Measurements from ENCODE around the gene SAXO1. TPM values are rescaled to one million over a fixed set of nuclear protein-coding genes. Genes with fewer than 3 reads are reported as not detected.

Gene SAXO1
- total RNA-seq, 1 donor from 2014 or later: 0.02 TPM

GRCh38 chr9:18982262-18982620 is 50.8 kb downstream of the SAXO1 start:
- Mint-ChIP-seq H3K4me1 (no peaks in the 10 kb centered on the region), H3K27ac (no peak overlapping the region), H3K36me3 (ENCODE audit: low read depth) (no peaks in the 10 kb centered on the region), H3K27me3 (peaks cover 3% of the 10 kb centered on the region), H3K4me3 (no peak overlapping the region), H3K9me3 (peaks cover 2% of the 10 kb centered on the region)
- CTCF ChIA-PET: no interaction called here
- ATAC-seq (ENCODE audit: low read depth) (no peak), DNase-seq (no peak)
- no peak for TF ChIP-seq CTCF (IDR thresholded peaks at IDR 0.05)
- POLR2A ChIA-PET: no interaction called here
- intact Hi-C loops (cut with micrococcal nuclease): no loop called here

DNA sequence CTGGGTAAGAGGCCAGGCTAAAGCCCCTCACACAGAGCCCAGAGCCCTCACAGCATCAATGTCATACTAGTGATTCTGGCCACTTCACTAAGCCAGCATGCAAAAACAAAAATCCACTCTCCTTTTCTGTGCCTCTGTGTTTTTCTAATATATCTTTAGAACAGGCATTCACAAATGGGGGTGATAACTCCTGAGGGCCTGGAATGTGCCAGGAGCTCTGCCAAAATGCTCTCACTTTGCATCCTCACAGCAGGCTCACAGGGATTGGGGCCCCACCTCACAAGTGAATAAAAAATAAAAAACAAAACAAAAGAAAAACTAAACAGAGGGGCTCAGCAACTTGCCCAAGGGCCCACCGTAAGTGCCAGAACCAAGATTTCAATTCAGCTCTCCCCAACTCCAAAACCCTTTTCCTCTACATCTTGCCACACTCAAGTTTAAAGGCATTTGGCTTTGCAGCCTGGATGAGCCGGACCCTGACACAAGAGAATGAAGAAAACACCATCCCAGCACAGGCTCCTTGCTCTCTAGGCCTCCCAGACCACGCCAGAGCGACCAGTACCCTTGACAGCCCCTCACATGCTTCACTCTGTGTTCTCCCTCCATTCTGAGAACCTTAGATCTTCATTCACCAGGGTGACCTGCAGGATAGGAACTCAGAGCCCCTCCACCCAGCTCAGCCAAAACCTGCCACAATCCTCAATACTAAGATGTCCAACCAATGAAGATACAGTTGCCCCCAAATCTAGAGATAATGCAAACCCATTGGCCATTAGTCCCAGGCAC is 51.3 kb downstream of the SAXO1 start:
- H3K9me3 Mint-ChIP-seq: peaks cover 2% of the 10 kb centered on the region
- no peak for TF ChIP-seq CTCF (IDR thresholded peaks at IDR 0.05)
- ATAC-seq (ENCODE audit: low read depth) (no peak), DNase-seq (no peak)
- intact Hi-C loops (cut with micrococcal nuclease): no loop called here
- no peak overlapping the region for H3K27ac Mint-ChIP-seq
- H3K27me3 Mint-ChIP-seq: peaks cover 3% of the 10 kb centered on the region
- ChIA-PET POLR2A (no interaction called here), CTCF (no interaction called here)
- H3K36me3 Mint-ChIP-seq (ENCODE audit: low read depth): no peaks in the 10 kb centered on the region
- H3K4me1 Mint-ChIP-seq: no peaks in the 10 kb centered on the region
- H3K4me3 Mint-ChIP-seq: no peak overlapping the region

GRCh38 chr9:18980189-18980588 is 52.8 kb downstream of the SAXO1 start:
- Mint-ChIP-seq H3K27me3 (peaks cover 3% of the 10 kb centered on the region), H3K36me3 (ENCODE audit: low read depth) (no peaks in the 10 kb centered on the region)
- intact Hi-C loops (cut with micrococcal nuclease): no loop called here

GRCh38 chr9:18979367-18979766 is 53.6 kb downstream of the SAXO1 start:
- POLR2A ChIA-PET: no interaction called here
- TF ChIP-seq CTCF (IDR thresholded peaks at IDR 0.05): no peak
- Mint-ChIP-seq H3K4me1 (no peaks in the 10 kb centered on the region), H3K27ac (no peak overlapping the region), H3K9me3 (peaks cover 2% of the 10 kb centered on the region), H3K4me3 (no peak overlapping the region), H3K27me3 (peaks cover 7% of the 10 kb centered on the region), H3K36me3 (ENCODE audit: low read depth) (no peaks in the 10 kb centered on the region)
- CTCF ChIA-PET: no interaction called here
- intact Hi-C loops (cut with micrococcal nuclease): no loop called here
- ATAC-seq (ENCODE audit: low read depth) (no peak), DNase-seq (no peak)

More at GRCh38 chr9:18980189-18980588, 52.8 kb downstream of the SAXO1 start:
- H3K4me1 Mint-ChIP-seq: no peaks in the 10 kb centered on the region
- ATAC-seq (ENCODE audit: low read depth) (no peak), DNase-seq (no peak)
- H3K27ac Mint-ChIP-seq: no peak overlapping the region
- no peak for TF ChIP-seq CTCF (IDR thresholded peaks at IDR 0.05)
- peaks cover 2% of the 10 kb centered on the region for H3K9me3 Mint-ChIP-seq
- H3K4me3 Mint-ChIP-seq: no peak overlapping the region
- CTCF ChIA-PET: no interaction called here
- POLR2A ChIA-PET: no interaction called here

DNA sequence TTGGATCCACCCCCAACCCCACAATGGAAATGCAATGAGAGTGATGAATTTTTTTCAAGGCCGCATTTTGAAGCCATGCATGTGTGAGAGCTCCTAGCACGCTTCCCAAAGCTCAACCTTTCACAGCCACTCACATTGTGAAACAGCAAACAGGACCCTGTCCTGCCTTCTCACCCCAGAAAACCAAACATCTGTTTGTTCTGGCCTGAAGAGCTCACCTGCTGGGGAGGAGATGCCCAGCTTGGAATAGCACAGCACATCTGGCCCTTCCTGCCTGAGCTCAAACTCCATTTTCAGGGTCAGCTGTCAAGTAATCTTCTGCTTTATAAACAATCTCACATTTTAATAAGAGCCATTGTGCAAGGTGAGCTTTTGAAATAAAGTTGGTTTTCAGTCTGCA is 54.8 kb downstream of the SAXO1 start:
- POLR2A ChIA-PET: no interaction called here

More for the DNA sequence above, 54.8 kb downstream of the SAXO1 start:
- CTCF ChIA-PET: no interaction called here
- intact Hi-C loops (cut with micrococcal nuclease): no loop called here
- Mint-ChIP-seq H3K4me1 (no peaks in the 10 kb centered on the region), H3K27ac (no peak overlapping the region), H3K27me3 (peaks cover 7% of the 10 kb centered on the region), H3K9me3 (no peaks in the 10 kb centered on the region), H3K4me3 (no peak overlapping the region), H3K36me3 (ENCODE audit: low read depth) (no peaks in the 10 kb centered on the region)
- ATAC-seq (ENCODE audit: low read depth) (no peak), DNase-seq (no peak)
- no peak for TF ChIP-seq CTCF (IDR thresholded peaks at IDR 0.05)
